Osteoblast (primary cell): ENCODE results near the gene LYZL6. TPM values are rescaled to one million over a fixed set of nuclear protein-coding genes. Genes with fewer than 3 reads are reported as not detected.

Experiments used
- DNase-seq: peaks from one replicate; pipeline ENCODE4 v3.0.0; 2011; ENCODE audit warnings: low spot score, mixed read lengths; ENCODE audit not compliant: insufficient read length; ENCODE audit errors: missing footprints
- H2AFZ ChIP-seq: 2 replicates; pipeline ENCODE4 v1.6.0; 2011; ENCODE audit warnings: mild to moderate bottlenecking, low read length
- H3K27ac ChIP-seq: 2 replicates; pipeline ENCODE4 v1.5.1; 2011; ENCODE audit warnings: mild to moderate bottlenecking, low read depth, low read length, moderate library complexity
- H3K27me3 ChIP-seq: 2 replicates; pipeline ENCODE4 v1.6.0; 2012; ENCODE audit warnings: mild to moderate bottlenecking, control low read depth, inconsistent platforms, low read length, moderate library complexity; ENCODE audit not compliant: insufficient read depth
- H3K36me3 ChIP-seq: 2 replicates; pipeline ENCODE4 v1.5.1; 2011; ENCODE audit warnings: mild to moderate bottlenecking, low read length, control low read depth, moderate library complexity; ENCODE audit not compliant: insufficient read depth
- H3K4me1 ChIP-seq: 2 replicates; pipeline ENCODE4 v1.5.1; 2011; ENCODE audit warnings: mild to moderate bottlenecking, low read length, control low read depth, moderate library complexity; ENCODE audit not compliant: insufficient read depth
- H3K4me2 ChIP-seq: 2 replicates; pipeline ENCODE4 v1.6.0; 2011; ENCODE audit warnings: mild to moderate bottlenecking, low read length; ENCODE audit not compliant: insufficient read depth
- H3K4me3 ChIP-seq: fragments of 200-600 bp; sonication (generic); 3 replicates; pipeline ENCODE4 v1.5.1; 2012; ENCODE audit warnings: mild to moderate bottlenecking, low read length, inconsistent platforms; ENCODE audit not compliant: insufficient read depth
- H3K79me2 ChIP-seq: 2 replicates; pipeline ENCODE4 v1.6.0; 2012; ENCODE audit warnings: mild to moderate bottlenecking, low read length, control low read depth, inconsistent platforms; ENCODE audit not compliant: insufficient read depth
- H3K9me3 ChIP-seq: 2 replicates; pipeline ENCODE4 v1.5.1; 2011; ENCODE audit warnings: low read depth, low read length, control low read depth
- H4K20me1 ChIP-seq: 2 replicates; pipeline ENCODE4 v1.6.0; 2012; ENCODE audit warnings: mild to moderate bottlenecking, low read length, control low read depth; ENCODE audit not compliant: insufficient read depth
- total RNA-seq: library from RNA; depleted of rRNA; stranded (reverse); fragments of >200 nt; gene quantifications from 2 replicates; pipeline ENCODE4 v1.2.3, GENCODE V29; 2012
- TF ChIP-seq, protein P1 (sequence below): IDR thresholded peaks from 2 replicates; pipeline ENCODE4 v1.5.1; 2011; ENCODE audit warnings: mild to moderate bottlenecking, low read depth, low read length, moderate library complexity; ENCODE audit errors: extremely low read depth

Gene LYZL6
- total RNA-seq, 1 donor = not detected

DNA sequence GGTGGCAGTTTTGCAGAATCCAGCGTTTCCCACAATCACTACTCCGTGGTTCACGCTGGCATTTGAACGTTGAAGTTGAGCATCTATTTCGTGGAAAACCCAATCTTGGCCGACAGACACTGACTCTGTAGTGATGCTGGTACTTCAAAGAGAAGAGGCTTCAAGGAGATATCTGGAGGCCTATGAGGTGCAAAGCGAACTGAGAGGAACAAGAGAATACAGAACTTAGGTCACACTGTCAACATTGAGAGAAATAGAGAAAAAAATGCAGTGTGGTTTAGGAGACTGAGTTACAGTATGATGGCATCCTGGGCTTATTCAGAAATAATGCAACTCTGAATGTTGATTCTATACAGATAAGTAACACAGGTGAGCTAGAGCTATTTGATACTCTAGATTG, 21.8 kb upstream of the LYZL6 start:
- no peak overlapping the region for H3K27ac ChIP-seq
- TF ChIP-seq, protein P1, sequence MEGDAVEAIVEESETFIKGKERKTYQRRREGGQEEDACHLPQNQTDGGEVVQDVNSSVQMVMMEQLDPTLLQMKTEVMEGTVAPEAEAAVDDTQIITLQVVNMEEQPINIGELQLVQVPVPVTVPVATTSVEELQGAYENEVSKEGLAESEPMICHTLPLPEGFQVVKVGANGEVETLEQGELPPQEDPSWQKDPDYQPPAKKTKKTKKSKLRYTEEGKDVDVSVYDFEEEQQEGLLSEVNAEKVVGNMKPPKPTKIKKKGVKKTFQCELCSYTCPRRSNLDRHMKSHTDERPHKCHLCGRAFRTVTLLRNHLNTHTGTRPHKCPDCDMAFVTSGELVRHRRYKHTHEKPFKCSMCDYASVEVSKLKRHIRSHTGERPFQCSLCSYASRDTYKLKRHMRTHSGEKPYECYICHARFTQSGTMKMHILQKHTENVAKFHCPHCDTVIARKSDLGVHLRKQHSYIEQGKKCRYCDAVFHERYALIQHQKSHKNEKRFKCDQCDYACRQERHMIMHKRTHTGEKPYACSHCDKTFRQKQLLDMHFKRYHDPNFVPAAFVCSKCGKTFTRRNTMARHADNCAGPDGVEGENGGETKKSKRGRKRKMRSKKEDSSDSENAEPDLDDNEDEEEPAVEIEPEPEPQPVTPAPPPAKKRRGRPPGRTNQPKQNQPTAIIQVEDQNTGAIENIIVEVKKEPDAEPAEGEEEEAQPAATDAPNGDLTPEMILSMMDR = no peak

DNA sequence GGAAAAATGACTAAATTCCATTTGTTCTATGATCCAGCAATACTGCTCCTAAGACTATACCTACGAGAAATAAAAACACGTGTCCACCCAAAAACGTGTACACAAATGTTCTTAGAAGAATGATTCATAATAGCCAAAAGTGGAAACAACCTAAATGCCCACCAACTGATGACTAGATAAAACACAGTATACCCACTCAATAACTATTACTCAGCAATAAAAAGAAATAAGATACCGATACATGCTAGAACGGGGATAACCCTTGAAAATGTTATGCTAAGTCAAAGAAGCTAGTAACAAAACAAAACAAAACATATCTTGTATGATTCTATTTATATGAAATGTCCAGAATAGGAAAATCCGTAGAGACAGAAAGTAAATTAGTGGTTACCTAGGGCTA, 20.1 kb upstream of the LYZL6 start:
- TF ChIP-seq, protein P1 = no peak
- no peaks in the 10 kb centered on the region for H3K4me1 ChIP-seq
- no peaks in the 10 kb centered on the region for H3K36me3 ChIP-seq
- H4K20me1 ChIP-seq = no peaks in the 10 kb centered on the region
- no peak overlapping the region for H3K4me2 ChIP-seq
- H3K27me3 ChIP-seq = peaks cover 16% of the 10 kb centered on the region
- no peak overlapping the region for H3K27ac ChIP-seq
- H3K4me3 ChIP-seq = no peak overlapping the region
- H3K79me2 ChIP-seq = no peaks in the 10 kb centered on the region
- H3K9me3 ChIP-seq = no peaks in the 10 kb centered on the region
- H2AFZ ChIP-seq = no peak overlapping the region
- no peak for DNase-seq

More for the DNA sequence above, 21.8 kb upstream of the LYZL6 start:
- no peaks in the 10 kb centered on the region for H3K79me2 ChIP-seq
- no peaks in the 10 kb centered on the region for H3K36me3 ChIP-seq
- H3K4me1 ChIP-seq = no peaks in the 10 kb centered on the region
- no peaks in the 10 kb centered on the region for H3K9me3 ChIP-seq
- H3K4me2 ChIP-seq = no peak overlapping the region
- H2AFZ ChIP-seq = no peak overlapping the region
- H3K4me3 ChIP-seq = no peak overlapping the region
- H4K20me1 ChIP-seq = no peaks in the 10 kb centered on the region
- H3K27me3 ChIP-seq = peaks cover 12% of the 10 kb centered on the region
- no peak for DNase-seq

DNA sequence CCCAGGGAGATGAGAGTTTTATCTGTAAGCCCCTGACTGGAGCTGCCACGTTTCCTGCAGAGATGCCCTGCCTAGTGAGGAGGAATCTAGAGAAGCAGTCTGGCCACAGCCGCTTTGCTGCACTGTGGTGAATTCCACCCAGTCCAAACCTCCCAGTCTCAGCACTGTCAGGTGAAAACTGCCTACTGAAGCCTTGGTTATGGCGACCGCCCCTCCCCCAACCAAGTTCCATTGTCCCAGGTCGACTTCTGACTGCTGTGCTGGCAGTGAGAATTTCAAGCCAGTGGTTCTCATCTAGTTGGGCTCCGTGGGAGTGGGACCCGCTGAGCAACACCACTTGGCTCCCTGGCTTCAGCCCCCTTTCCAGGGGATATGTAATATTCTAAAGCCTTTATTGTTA, 10.2 kb upstream of the LYZL6 start:
- DNase-seq = no peak
- TF ChIP-seq, protein P1 = no peak

DNA sequence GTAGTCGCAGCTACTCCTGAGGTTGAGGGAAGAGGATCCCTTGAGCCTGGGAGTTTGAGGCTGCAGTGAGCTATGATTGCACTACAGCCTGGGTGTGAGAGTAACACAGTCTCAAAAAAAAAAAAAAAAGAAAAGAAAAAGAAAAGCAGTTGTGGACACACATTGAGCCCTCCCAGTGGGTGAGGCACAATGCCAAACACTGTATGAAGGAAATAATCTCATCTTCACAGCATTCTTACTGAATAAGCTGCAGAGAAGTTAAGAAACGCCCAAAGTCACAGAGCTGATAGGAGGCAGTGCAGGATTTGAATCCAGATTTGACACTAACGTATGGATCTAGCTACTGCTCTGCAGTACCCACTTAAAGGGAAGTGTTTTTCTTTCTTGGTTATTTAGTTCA, 5.9 kb upstream of the LYZL6 start:
- H4K20me1 ChIP-seq = no peaks in the 10 kb centered on the region
- H3K4me3 ChIP-seq = no peak overlapping the region
- no peaks in the 10 kb centered on the region for H3K9me3 ChIP-seq
- DNase-seq = no peak
- H3K27ac ChIP-seq = no peak overlapping the region
- TF ChIP-seq, protein P1 = no peak
- H3K4me1 ChIP-seq = peaks cover 2% of the 10 kb centered on the region
- H3K4me2 ChIP-seq = no peak overlapping the region
- no peak overlapping the region for H2AFZ ChIP-seq
- no peaks in the 10 kb centered on the region for H3K36me3 ChIP-seq
- H3K27me3 ChIP-seq = peaks cover 5% of the 10 kb centered on the region
- H3K79me2 ChIP-seq = no peaks in the 10 kb centered on the region

More for the DNA sequence above, 10.2 kb upstream of the LYZL6 start:
- Histone ChIP-seq H3K9me3 (no peaks in the 10 kb centered on the region), H3K27me3 (peaks cover 15% of the 10 kb centered on the region), H3K4me1 (no peaks in the 10 kb centered on the region), H2AFZ (no peak overlapping the region), H4K20me1 (no peaks in the 10 kb centered on the region), H3K4me2 (no peak overlapping the region), H3K27ac (no peak overlapping the region), H3K79me2 (no peaks in the 10 kb centered on the region), H3K4me3 (no peak overlapping the region), H3K36me3 (no peaks in the 10 kb centered on the region)
